SJSA1 (cell line): ENCODE measurements around the gene RETREG1. TPM values are rescaled to one million over a fixed set of nuclear protein-coding genes. Genes with fewer than 3 reads are reported as not detected.
"Not testable (repeated sequence)": the region's sequence is repeated elsewhere in the genome, so short reads cannot be mapped to it uniquely, and the experiment has no call there.

ENCODE experiments used
- DNase-seq, 2 experiments: peaks; one replicate each; pipeline ENCODE4 v3.0.0-alpha.2; 2015 to 2020; ENCODE audit warnings: low spot score in 2 of 2, low read depth in 1 of 2
- H3K27ac ChIP-seq: fragments of 250-450 bp; sonication (Bioruptor Pico); 2 replicates; pipeline ENCODE4 v1.5.1; 2020; ENCODE audit warnings: mild to moderate bottlenecking, moderate library complexity
- H3K27me3 ChIP-seq: fragments of 250-450 bp; sonication (Bioruptor Pico); replicated peaks from 2 replicates; pipeline ENCODE4 v1.5.1; 2020; ENCODE audit warnings: mild to moderate bottlenecking, moderate library complexity
- H3K36me3 ChIP-seq: fragments of 250-450 bp; sonication (Bioruptor Pico); 2 replicates; pipeline ENCODE4 v1.5.1; 2020; ENCODE audit warnings: mild to moderate bottlenecking
- H3K4me1 ChIP-seq: fragments of 250-450 bp; sonication (Bioruptor Pico); replicated peaks from 2 replicates; pipeline ENCODE4 v1.6.1; 2021; ENCODE audit warnings: mild to moderate bottlenecking
- H3K4me3 ChIP-seq: fragments of 250-450 bp; sonication (Bioruptor Pico); 2 replicates; pipeline ENCODE4 v1.5.1; 2020; ENCODE audit warnings: mild to moderate bottlenecking
- H3K9me3 ChIP-seq: fragments of 250-450 bp; sonication (Bioruptor Pico); replicated peaks from 2 replicates; pipeline ENCODE4 v1.5.1; 2020; ENCODE audit warnings: mild to moderate bottlenecking
- total RNA-seq: library from RNA; depleted of rRNA; stranded (reverse); fragments of >200 nt; shearing (Covaris generic); gene quantifications from 2 replicates; pipeline ENCODE4 v1.2.3, GENCODE V29; 2014; rRNA removed

The RETREG1 gene
- total RNA-seq, 1 experiment from 2014 or later = 0.26 TPM

- H3K9me3 ChIP-seq, H3K4me3 ChIP-seq, H3K27ac ChIP-seq, H3K36me3 ChIP-seq, H3K4me1 ChIP-seq, DNase-seq: not testable (repeated sequence)
- peaks cover 19% of the 10 kb centered on the region for H3K27me3 ChIP-seq
Observed at GRCh38 chr5:16436065-16436682, 180.6 kb downstream of the RETREG1 start.

DNA sequence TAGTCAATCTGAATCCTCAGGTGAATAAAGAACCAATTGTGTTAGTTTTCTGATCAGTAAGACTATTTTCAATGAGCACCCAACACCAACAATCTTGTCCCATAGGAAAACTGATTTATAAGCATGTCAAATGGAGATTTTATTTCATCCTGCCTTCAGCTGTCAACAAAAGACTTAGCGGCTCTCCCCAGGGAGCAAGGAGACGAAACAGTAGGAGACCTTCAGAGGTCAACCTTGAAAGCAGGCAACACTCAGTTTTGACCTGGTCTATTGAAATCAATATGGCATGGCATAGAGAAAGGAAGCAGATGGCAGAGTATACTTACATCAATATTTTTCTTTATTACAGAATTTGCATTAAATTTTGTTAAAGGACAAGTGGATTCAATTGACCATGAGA is 185.3 kb downstream of the RETREG1 start:
- H3K4me1 ChIP-seq = no peaks in the 10 kb centered on the region
- no peak overlapping the region for H3K27ac ChIP-seq
- no peak overlapping the region for H3K4me3 ChIP-seq
- no peak for DNase-seq
- peaks cover 24% of the 10 kb centered on the region for H3K27me3 ChIP-seq
- H3K36me3 ChIP-seq = no peaks in the 10 kb centered on the region
- H3K9me3 ChIP-seq = no peaks in the 10 kb centered on the region

GRCh38 chr5:16430349-16431089 is 186.3 kb downstream of the RETREG1 start:
- Histone ChIP-seq H3K4me3 (no peak overlapping the region), H3K4me1 (no peaks in the 10 kb centered on the region), H3K27me3 (peaks cover 24% of the 10 kb centered on the region), H3K9me3 (no peaks in the 10 kb centered on the region), H3K36me3 (no peaks in the 10 kb centered on the region), H3K27ac (no peak overlapping the region)
- DNase-seq = no peak

DNA sequence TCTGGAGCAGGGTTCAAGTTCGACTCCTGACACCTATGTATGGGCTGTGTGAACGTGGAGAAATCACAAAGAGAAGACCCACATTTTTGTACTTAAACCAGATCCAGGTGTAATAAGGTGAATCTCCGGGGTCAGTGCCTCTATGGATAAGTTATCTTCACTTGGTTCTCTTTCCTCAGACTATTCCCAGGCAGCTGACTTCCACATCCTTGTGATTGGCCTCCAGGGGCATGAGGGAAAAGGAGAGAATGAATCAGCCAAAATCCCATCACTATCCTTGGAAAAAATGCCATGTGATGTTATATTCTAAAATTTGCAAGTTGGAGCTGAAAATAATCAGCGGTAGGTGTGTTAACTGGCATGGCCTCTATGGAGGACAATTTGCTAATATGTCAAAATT is 188.4 kb downstream of the RETREG1 start:
- Histone ChIP-seq H3K36me3 (no peaks in the 10 kb centered on the region), H3K9me3 (no peaks in the 10 kb centered on the region), H3K27me3 (peaks cover 16% of the 10 kb centered on the region)

GRCh38 chr5:16427587-16427986 is 189.2 kb downstream of the RETREG1 start:
- Histone ChIP-seq H3K4me3 (no peak overlapping the region), H3K27ac (no peak overlapping the region), H3K4me1 (no peaks in the 10 kb centered on the region), H3K27me3 (peaks cover 10% of the 10 kb centered on the region), H3K9me3 (no peaks in the 10 kb centered on the region), H3K36me3 (no peaks in the 10 kb centered on the region)
- no peak for DNase-seq

More for the DNA sequence above, 188.4 kb downstream of the RETREG1 start:
- Histone ChIP-seq H3K4me3 (no peak overlapping the region), H3K4me1 (no peaks in the 10 kb centered on the region), H3K27ac (no peak overlapping the region)
- DNase-seq = no peak

Other genes with a start within 250 kb of the RETREG1 start
- 69.1 and 70.2 TPM in 2 replicates for gene ZNF622, start 151.2 kb downstream of the RETREG1 start, total RNA-seq